KMS-11 (cell line): ENCODE data around the gene DHCR7.

Source experiments
- H2AFZ ChIP-seq: fragments of 200-600 bp; sonication (generic); 2 replicates; pipeline ENCODE4 v1.6.1; 2016; ENCODE audit warnings: antibody characterized with exemption, mixed run types, low read depth
- H3K27ac ChIP-seq: fragments of 200-600 bp; sonication (generic); 2 replicates; pipeline ENCODE4 v1.6.1; 2016; ENCODE audit warnings: mild to moderate bottlenecking, mixed run types
- H3K27me3 ChIP-seq: fragments of 200-600 bp; sonication (generic); 2 replicates; pipeline ENCODE4 v1.6.1; 2017; ENCODE audit warnings: mild to moderate bottlenecking, low read depth, mixed run types, moderate library complexity; ENCODE audit not compliant: insufficient read depth
- H3K36me3 ChIP-seq: fragments of 200-600 bp; sonication (generic); 2 replicates; pipeline ENCODE4 v1.6.1; 2017; ENCODE audit warnings: mild to moderate bottlenecking, mixed run types; ENCODE audit not compliant: insufficient read depth
- H3K4me1 ChIP-seq: fragments of 200-600 bp; sonication (generic); 2 replicates; pipeline ENCODE4 v1.6.1; 2016; ENCODE audit warnings: mild to moderate bottlenecking, low read depth, mixed run types; ENCODE audit not compliant: poor library complexity, severe bottlenecking
- H3K4me2 ChIP-seq: fragments of 200-600 bp; sonication (generic); 2 replicates; pipeline ENCODE4 v1.7.0; 2016; ENCODE audit warnings: mild to moderate bottlenecking, mixed run types
- H3K4me3 ChIP-seq: fragments of 200-600 bp; sonication (generic); IDR thresholded peaks from 2 replicates; pipeline ENCODE4 v1.6.1; 2017; ENCODE audit warnings: low read depth, low read length, mixed read lengths; ENCODE audit not compliant: insufficient read depth
- H3K79me2 ChIP-seq: fragments of 200-600 bp; sonication (generic); 2 replicates; pipeline ENCODE4 v1.6.1; 2016; ENCODE audit warnings: low read depth, mixed run types; ENCODE audit not compliant: insufficient read depth
- H3K9ac ChIP-seq: fragments of 200-600 bp; sonication (generic); 2 replicates; pipeline ENCODE4 v1.6.1; 2016; ENCODE audit warnings: mild to moderate bottlenecking, mixed run types
- H4K20me1 ChIP-seq: fragments of 200-600 bp; sonication (generic); 2 replicates; pipeline ENCODE4 v1.6.1; 2016; ENCODE audit warnings: mild to moderate bottlenecking, mixed run types; ENCODE audit not compliant: insufficient read depth
- TF ChIP-seq, protein P1 (sequence below): fragments of 200-600 bp; sonication (generic); conservative IDR thresholded peaks from 2 replicates; pipeline ENCODE4 v1.6.1; 2017; ENCODE audit warnings: low read depth, mild to moderate bottlenecking, antibody characterized with exemption, low read length, moderate library complexity, mixed read lengths

Gene DHCR7, protein sequence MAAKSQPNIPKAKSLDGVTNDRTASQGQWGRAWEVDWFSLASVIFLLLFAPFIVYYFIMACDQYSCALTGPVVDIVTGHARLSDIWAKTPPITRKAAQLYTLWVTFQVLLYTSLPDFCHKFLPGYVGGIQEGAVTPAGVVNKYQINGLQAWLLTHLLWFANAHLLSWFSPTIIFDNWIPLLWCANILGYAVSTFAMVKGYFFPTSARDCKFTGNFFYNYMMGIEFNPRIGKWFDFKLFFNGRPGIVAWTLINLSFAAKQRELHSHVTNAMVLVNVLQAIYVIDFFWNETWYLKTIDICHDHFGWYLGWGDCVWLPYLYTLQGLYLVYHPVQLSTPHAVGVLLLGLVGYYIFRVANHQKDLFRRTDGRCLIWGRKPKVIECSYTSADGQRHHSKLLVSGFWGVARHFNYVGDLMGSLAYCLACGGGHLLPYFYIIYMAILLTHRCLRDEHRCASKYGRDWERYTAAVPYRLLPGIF

DNA sequence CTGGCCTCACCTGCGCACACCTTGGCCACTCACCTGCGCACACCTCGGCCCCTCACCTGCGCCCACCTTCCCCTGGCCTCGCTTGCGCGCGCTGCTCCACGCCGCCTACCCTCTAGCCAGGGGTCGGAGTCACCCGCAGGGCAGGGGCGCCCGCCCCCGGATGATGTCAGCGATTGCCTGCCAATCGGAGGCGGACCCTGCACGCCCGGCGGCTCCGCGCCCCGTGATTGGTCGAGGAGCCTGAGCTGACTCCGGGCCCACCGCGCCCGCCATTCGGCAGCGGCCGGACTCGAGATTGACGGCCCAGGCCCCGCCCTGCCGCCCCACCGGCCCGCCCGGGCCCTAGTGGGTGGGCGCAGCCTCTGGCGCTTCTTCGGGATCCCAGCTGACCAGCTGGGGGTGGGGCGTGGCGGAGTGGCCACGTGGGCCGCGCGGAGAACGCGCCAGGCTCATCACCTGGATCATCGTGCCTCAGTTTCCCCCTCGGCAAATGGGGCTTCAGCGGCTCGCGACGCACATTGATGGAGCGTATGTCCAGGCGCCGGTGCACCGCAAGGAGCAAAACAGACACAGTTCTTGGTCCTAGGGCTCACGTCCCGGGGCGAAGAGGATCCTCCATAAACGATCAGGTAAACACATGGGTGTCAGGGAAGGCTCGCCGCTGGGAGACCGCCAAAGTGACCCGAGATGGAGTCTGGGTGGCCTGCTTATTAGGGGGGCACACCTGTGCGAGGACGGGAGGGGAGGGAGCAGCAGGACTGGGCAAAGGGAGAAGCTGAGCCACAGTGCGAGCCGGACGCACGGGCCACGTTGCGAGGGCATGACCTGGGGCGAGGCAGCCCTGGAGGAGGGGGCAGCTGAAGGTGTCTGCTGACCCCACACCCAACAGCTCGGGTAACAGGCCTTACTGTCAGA lies at the start of gene DHCR7:
Gene DHCR7, minus strand, starts transcription at position 137 of the 915 bp plus-strand sequence. CDS start 3,441 bp downstream, outside the sequence.
- H4K20me1 ChIP-seq, result no peaks in the 10 kb centered on the region
- H3K27me3 ChIP-seq, result no peaks in the 10 kb centered on the region
- no peak within 1 kb of the TSS for H3K4me3 ChIP-seq
- peak within 1 kb of the TSS; percentile 42 for H3K27ac ChIP-seq
- H3K36me3 ChIP-seq, result no peaks in the 10 kb centered on the region; the same call in 1 of the 2 replicates
- peak within 1 kb of the TSS; percentile 84 for H2AFZ ChIP-seq
- peaks cover 8% of the 10 kb centered on the region; the same call in 1 of the 2 replicates for H3K79me2 ChIP-seq
- H3K9ac ChIP-seq, result peak within 1 kb of the TSS; percentile 86
- peak within 1 kb of the TSS; percentile 91 for H3K4me2 ChIP-seq
- TF ChIP-seq, protein P1, sequence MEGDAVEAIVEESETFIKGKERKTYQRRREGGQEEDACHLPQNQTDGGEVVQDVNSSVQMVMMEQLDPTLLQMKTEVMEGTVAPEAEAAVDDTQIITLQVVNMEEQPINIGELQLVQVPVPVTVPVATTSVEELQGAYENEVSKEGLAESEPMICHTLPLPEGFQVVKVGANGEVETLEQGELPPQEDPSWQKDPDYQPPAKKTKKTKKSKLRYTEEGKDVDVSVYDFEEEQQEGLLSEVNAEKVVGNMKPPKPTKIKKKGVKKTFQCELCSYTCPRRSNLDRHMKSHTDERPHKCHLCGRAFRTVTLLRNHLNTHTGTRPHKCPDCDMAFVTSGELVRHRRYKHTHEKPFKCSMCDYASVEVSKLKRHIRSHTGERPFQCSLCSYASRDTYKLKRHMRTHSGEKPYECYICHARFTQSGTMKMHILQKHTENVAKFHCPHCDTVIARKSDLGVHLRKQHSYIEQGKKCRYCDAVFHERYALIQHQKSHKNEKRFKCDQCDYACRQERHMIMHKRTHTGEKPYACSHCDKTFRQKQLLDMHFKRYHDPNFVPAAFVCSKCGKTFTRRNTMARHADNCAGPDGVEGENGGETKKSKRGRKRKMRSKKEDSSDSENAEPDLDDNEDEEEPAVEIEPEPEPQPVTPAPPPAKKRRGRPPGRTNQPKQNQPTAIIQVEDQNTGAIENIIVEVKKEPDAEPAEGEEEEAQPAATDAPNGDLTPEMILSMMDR, result no peak
- peaks cover 15% of the 10 kb centered on the region for H3K4me1 ChIP-seq

DNA sequence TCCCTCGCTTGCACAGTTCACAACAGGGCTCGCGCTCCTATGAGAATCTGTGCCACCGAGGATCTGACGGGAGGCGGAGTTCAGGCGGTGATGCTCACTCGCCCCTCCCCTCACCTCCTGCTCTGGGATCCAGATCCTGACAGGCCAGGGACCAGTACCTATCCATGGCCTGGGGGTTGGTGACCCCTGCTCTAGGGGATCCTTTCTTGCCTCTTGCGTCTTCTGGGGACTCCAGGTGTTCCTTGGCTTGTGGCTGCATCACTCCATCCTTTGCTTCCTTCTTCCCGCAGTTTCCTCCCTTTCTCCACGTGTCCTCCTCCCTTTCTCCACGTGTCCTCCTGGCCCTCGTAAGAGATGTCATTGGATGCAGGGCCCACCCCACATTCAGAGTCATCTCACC lies 48.2 kb upstream of the DHCR7 start:
- TF ChIP-seq, protein P1, result no peak
- H3K4me3 ChIP-seq, result no peak overlapping the region
- no peaks in the 10 kb centered on the region for H4K20me1 ChIP-seq
- no peaks in the 10 kb centered on the region for H3K36me3 ChIP-seq
- no peaks in the 10 kb centered on the region for H3K79me2 ChIP-seq
- no peak overlapping the region for H3K9ac ChIP-seq
- H3K4me1 ChIP-seq, result no peaks in the 10 kb centered on the region
- no peak overlapping the region for H3K4me2 ChIP-seq
- no peaks in the 10 kb centered on the region for H3K27me3 ChIP-seq
- no peak overlapping the region for H2AFZ ChIP-seq
- H3K27ac ChIP-seq, result no peak overlapping the region

DNA sequence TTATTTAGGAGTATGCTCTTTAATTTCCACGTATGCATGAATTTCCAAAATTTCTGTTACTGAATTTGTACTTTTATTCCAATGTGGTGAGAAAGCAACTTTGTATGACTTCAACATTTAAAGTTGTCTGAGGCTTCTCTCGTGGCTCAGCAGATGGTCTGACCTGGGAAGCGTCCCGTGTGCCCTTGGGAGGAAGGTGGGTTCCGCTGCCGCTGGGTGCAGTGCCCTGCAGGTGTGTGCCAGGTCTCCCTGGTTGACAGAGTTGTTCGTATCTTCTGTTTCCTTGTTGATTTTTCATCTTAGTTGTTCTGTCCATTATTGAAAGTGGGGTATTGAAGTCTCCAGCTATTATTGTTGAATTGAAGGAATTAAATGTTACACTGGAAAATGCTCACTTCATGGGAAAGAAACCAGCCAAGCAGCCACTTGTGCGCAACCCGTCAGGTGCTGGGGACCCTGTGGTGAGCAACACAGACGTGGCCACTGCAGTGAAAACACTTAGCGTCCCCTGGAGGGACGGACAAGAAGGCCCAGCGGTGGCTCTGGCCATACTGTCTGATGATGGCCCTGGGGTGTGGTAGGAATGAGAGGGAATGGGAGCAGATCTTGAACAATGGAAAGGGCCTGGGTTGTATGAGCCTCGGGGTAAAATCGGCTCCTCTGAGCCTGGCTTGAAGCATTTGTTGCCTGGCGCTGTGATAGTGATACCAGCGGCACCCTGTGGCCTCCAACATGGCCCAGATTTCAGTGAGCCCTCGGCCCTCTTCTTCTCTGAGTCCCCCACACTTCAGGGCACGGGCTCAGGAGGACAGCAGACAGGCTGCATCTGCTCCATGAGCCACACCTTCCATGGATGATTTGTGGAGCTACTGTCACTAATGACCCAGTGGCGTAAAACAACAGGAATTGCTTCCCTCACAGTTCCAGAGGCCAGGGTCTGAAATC lies 47.4 kb upstream of the DHCR7 start:
- H3K9ac ChIP-seq, result no peak overlapping the region
- H3K27me3 ChIP-seq, result no peaks in the 10 kb centered on the region
- no peak overlapping the region for H3K4me3 ChIP-seq
- TF ChIP-seq, protein P1, result no peak
- no peaks in the 10 kb centered on the region for H4K20me1 ChIP-seq
- no peaks in the 10 kb centered on the region for H3K4me1 ChIP-seq
- no peaks in the 10 kb centered on the region for H3K79me2 ChIP-seq
- no peak overlapping the region for H2AFZ ChIP-seq
- H3K27ac ChIP-seq, result no peak overlapping the region
- no peak overlapping the region for H3K4me2 ChIP-seq
- no peaks in the 10 kb centered on the region for H3K36me3 ChIP-seq

DNA sequence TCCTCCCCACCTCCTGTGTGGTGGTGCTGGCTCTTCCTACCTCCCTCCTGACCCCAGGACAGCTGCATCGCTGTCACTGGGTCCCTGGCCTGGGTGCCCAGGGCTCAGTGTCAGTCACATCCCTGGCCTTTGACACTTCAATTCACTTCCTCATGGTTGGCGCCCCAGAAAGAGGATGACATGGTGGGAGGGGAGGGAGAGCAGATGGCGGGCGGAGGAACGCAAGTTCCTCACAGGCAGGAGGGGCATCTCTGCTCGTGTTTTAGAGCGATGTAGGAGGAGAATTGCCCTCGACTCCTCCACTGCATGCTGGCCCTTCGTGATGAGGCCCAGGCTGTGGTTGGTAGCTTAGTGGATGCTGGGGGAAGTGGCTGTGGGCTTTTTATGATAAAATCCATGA lies 43.7 kb upstream of the DHCR7 start:
- Histone ChIP-seq H3K27ac (no peak overlapping the region), H3K4me3 (no peak overlapping the region), H3K79me2 (no peaks in the 10 kb centered on the region), H3K9ac (no peak overlapping the region), H4K20me1 (no peaks in the 10 kb centered on the region), H2AFZ (no peak overlapping the region), H3K27me3 (no peaks in the 10 kb centered on the region), H3K4me1 (no peaks in the 10 kb centered on the region), H3K4me2 (no peak overlapping the region), H3K36me3 (no peaks in the 10 kb centered on the region)
- TF ChIP-seq, protein P1, result no peak
